8988T (cell line): ENCODE data around the gene PAGE2B.
"Not testable (repeated sequence)": the region's sequence is repeated elsewhere in the genome, so short reads cannot be mapped to it uniquely, and the experiment has no call there.

Experiments
- DNase-seq: peaks from one replicate; pipeline ENCODE4 v3.0.0; 2011

Gene PAGE2B

GRCh38 chrX:55111578-55112254 lies 36.9 kb downstream of the PAGE2B start:
- DNase-seq = no peak

- not testable (repeated sequence) for DNase-seq
These were observed 41.8 kb downstream of the PAGE2B start for GRCh38 chrX:55116589-55116988.

- no peak for DNase-seq
These were observed 43.7 kb downstream of the PAGE2B start for GRCh38 chrX:55118574-55118973.

GRCh38 chrX:55119271-55119670 lies 44.4 kb downstream of the PAGE2B start:
- no peak for DNase-seq

- DNase-seq = no peak
These were observed 44.9 kb downstream of the PAGE2B start for GRCh38 chrX:55119712-55120111.

- DNase-seq = no peak
These were observed 46.0 kb downstream of the PAGE2B start for GRCh38 chrX:55120761-55121358.

GRCh38 chrX:55123900-55124299 lies 49.1 kb downstream of the PAGE2B start:
- no peak for DNase-seq

GRCh38 chrX:55127692-55128091 lies 52.9 kb downstream of the PAGE2B start:
- no peak for DNase-seq
